ENCODE results near the gene TAB3. TPM values are rescaled to one million over a fixed set of nuclear protein-coding genes. Genes with fewer than 3 reads are reported as not detected.
A peak's percentile ranks its signal among the peaks of the same experiment; 100 is the strongest.

Gene TAB3
- total RNA-seq, 1 experiment from 2014 or later, result 13.5 TPM

DNA sequence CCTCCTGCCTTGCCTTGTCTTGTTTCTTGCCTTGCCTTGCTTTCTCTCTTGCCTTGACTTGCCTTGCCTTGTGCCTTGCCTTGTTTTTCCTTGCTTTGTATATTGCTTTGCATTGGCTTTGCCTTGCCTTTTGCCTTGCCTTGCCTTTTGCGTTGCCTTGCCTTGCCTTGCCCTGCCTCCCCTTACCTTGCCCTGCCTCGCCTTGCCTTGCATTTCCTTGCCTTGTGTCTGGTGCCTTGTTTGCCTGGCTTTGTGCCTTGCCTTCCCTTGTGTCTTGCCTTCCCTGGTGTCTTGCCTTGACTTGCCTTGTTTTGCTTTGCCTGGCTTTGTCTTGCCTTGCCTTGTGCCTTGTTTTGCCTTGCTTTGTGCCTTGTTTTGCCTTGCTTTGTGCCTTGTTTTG, 89.7 kb downstream of the TAB3 start:
- no peak overlapping the region for H3K4ac ChIP-seq (ENCODE audit: low read depth, low read length)
- no peaks in the 10 kb centered on the region; a peak in 1 of 7 replicates for H3K36me3 Mint-ChIP-seq (ENCODE audit: insufficient read depth in 1 of 3, low read depth in 3 of 3)
- H2BK12ac ChIP-seq (ENCODE audit: insufficient read length, low read depth, low read length), result no peak overlapping the region
- H4K20me1 ChIP-seq (ENCODE audit: control insufficient read depth, insufficient read depth, insufficient read length), result peaks cover 4% of the 10 kb centered on the region
- no peak overlapping the region for H3K4me2 ChIP-seq (ENCODE audit: insufficient read depth, insufficient read length, low read length)
- peaks cover 0 to 15% of the 10 kb centered on the region in 2 experiments; a peak in 4 of 5 replicates for H3K9me3 Mint-ChIP-seq
- no peaks in the 10 kb centered on the region for H3K79me1 ChIP-seq (ENCODE audit: insufficient read depth, low read depth, low read length, poor library complexity, severe bottlenecking)
- peaks cover 16% of the 10 kb centered on the region for H3K9me3 ChIP-seq (ENCODE audit: control insufficient read depth, low read depth, low read length)
- no CpG with 5 or more reads among the region's 2 CpGs for WGBS (ENCODE audit: extremely low coverage, insufficient read length, low lambda C conversion rate)
- no peak for DNase-seq
- no peak overlapping the region for H2BK20ac ChIP-seq (ENCODE audit: low read depth, low read length, poor library complexity, severe bottlenecking)
- H3K27ac Mint-ChIP-seq, result no peak overlapping the region
- H3K79me2 ChIP-seq (ENCODE audit: insufficient read depth, low read length), result no peaks in the 10 kb centered on the region
- H2BK15ac ChIP-seq (ENCODE audit: low read depth, low read length), result no peak overlapping the region
- no peaks in the 10 kb centered on the region for H3K23me2 ChIP-seq (ENCODE audit: insufficient read length, low read depth, low read length, poor library complexity, severe bottlenecking)
- peak overlapping the region; percentile 57 for H3K23ac ChIP-seq (ENCODE audit: insufficient read length, low read depth, low read length)
- H3K14ac ChIP-seq (ENCODE audit: insufficient read depth, low read length), result no peak overlapping the region; the same call in 1 of the 2 replicates
- H4K8ac ChIP-seq (replicated peaks; ENCODE audit: insufficient read length, low read depth, low read length), result peak overlapping the region; percentile 71
- H3K27ac ChIP-seq (ENCODE audit: insufficient read length, low read depth, low read length), result no peak overlapping the region
- no peak overlapping the region for H3K18ac ChIP-seq (ENCODE audit: insufficient read length, low read depth, low read length)
- no peak overlapping the region for H3K9ac ChIP-seq (ENCODE audit: extremely low read depth, insufficient read length, low read length)
- peaks cover 8% of the 10 kb centered on the region for H3K27me3 Mint-ChIP-seq (ENCODE audit: low read depth)
- TF ChIP-seq, protein P1, sequence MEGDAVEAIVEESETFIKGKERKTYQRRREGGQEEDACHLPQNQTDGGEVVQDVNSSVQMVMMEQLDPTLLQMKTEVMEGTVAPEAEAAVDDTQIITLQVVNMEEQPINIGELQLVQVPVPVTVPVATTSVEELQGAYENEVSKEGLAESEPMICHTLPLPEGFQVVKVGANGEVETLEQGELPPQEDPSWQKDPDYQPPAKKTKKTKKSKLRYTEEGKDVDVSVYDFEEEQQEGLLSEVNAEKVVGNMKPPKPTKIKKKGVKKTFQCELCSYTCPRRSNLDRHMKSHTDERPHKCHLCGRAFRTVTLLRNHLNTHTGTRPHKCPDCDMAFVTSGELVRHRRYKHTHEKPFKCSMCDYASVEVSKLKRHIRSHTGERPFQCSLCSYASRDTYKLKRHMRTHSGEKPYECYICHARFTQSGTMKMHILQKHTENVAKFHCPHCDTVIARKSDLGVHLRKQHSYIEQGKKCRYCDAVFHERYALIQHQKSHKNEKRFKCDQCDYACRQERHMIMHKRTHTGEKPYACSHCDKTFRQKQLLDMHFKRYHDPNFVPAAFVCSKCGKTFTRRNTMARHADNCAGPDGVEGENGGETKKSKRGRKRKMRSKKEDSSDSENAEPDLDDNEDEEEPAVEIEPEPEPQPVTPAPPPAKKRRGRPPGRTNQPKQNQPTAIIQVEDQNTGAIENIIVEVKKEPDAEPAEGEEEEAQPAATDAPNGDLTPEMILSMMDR (conservative IDR thresholded peaks at IDR 0.05), result no peak
- H3K4me1 Mint-ChIP-seq, result no peaks in the 10 kb centered on the region
- H2BK5ac ChIP-seq (ENCODE audit: insufficient read length, low read length), result no peak overlapping the region
- H3K56ac ChIP-seq (ENCODE audit: insufficient read length, low read depth, low read length), result no peak overlapping the region
- no peak overlapping the region for H3K4me3 Mint-ChIP-seq
- no peak overlapping the region for H4K91ac ChIP-seq (ENCODE audit: insufficient read length, low read depth, low read length)
- H2BK120ac ChIP-seq (ENCODE audit: low read depth, low read length, poor library complexity, severe bottlenecking), result no peak overlapping the region
- no peak overlapping the region for H3T11ph ChIP-seq (ENCODE audit: low read length)
- no peaks in the 10 kb centered on the region; the same call in 1 of the 2 replicates for H3K27me3 ChIP-seq (ENCODE audit: insufficient read depth, low read length)
- no peak overlapping the region for H2AFZ ChIP-seq (ENCODE audit: low read length)
- no peaks in the 10 kb centered on the region for H3K4me1 ChIP-seq (ENCODE audit: insufficient read depth, low read length)
- peak overlapping the region; percentile 14 for H4K5ac ChIP-seq (ENCODE audit: insufficient read length, low read depth, low read length)
- no peak overlapping the region for H2AK5ac ChIP-seq (ENCODE audit: insufficient read length, low read length)

Data from H9 (cell line).